Liver (tissue), 3 donors: ENCODE data around the gene ROPN1B.
"Not testable (repeated sequence)": the region's sequence is repeated elsewhere in the genome, so short reads cannot be mapped to it uniquely, and the experiment has no call there.

Experiments used
- EGR1 ChIP-seq, 2 donors: IDR thresholded peaks; 2 replicates each; pipeline ENCODE4 v1.6.1; 2016 to 2018; ENCODE audit warnings: antibody characterized with exemption in 2 of 2, low read depth in 2 of 2
- FOXA1 ChIP-seq: IDR thresholded peaks from 2 replicates; pipeline ENCODE4 v1.6.1; 2016; ENCODE audit warnings: antibody characterized with exemption
- GABPA ChIP-seq, 2 donors: IDR thresholded peaks in 1 of 2; conservative IDR thresholded peaks in 1 of 2; 2 replicates each; pipeline ENCODE4 v1.6.1; 2016; ENCODE audit warnings: antibody characterized with exemption in 2 of 2, mild to moderate bottlenecking in 1 of 2, moderate library complexity in 1 of 2
- JUND ChIP-seq, 2 donors: IDR thresholded peaks; 2 replicates each; pipeline ENCODE4 v1.6.1; 2016; ENCODE audit warnings: antibody characterized with exemption in 2 of 2
- MAX ChIP-seq: IDR thresholded peaks from 2 replicates; pipeline ENCODE4 v1.6.1; 2016; ENCODE audit warnings: antibody characterized with exemption
- RAD21 ChIP-seq, 2 donors: IDR thresholded peaks; 2 replicates each; pipeline ENCODE4 v1.6.1; 2016; ENCODE audit warnings: antibody characterized with exemption in 2 of 2, mild to moderate bottlenecking in 2 of 2
- TAF1 ChIP-seq: conservative IDR thresholded peaks from 2 replicates; pipeline ENCODE4 v1.6.1; 2016; ENCODE audit warnings: antibody characterized with exemption, mild to moderate bottlenecking
- YY1 ChIP-seq: IDR thresholded peaks from 2 replicates; pipeline ENCODE4 v1.6.1; 2016; ENCODE audit warnings: antibody characterized with exemption, mild to moderate bottlenecking
- ZBTB33 ChIP-seq: IDR thresholded peaks from 2 replicates; pipeline ENCODE4 v1.6.1; 2016; ENCODE audit warnings: antibody characterized with exemption
- TF ChIP-seq, protein P1 (sequence below): fragments of 150-350 bp; IDR thresholded peaks from 2 replicates; pipeline ENCODE4 v1.5.1; 2017; ENCODE audit warnings: improper control_type of control experiment, low read depth, low read length; ENCODE audit not compliant: missing input control
- TF ChIP-seq, protein P2 (sequence below): IDR thresholded peaks from 2 replicates; pipeline ENCODE4 v1.6.1; 2016; ENCODE audit warnings: antibody characterized with exemption, mild to moderate bottlenecking
- donor health status: healthy.
- donor health status: healthy.

DNA sequence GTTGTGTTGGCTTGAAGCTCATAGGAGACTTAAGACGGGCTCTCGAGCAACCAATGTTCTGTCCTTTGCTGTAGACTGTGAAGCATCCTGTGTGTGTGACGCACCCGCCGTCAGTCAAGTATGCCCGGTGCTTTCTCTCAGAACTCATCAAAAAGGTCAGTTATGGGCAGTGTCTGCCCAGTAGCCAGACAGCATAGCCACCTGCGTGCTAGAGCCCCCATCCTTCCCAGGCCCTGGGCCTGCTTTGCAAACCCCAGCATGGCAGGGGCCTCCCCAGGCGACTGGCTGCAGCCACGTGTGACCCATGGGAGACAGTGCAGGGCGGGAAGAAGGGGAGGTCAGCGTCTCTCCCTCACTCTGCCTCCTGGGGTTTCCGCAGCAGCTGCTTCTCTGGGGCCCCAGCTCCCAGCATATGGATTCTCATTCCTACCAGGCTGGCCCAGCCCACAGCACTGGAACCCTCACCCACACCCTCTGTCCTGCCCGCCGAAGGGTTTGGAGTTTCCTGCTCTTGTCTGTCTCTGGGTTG, 48.2 kb upstream of the ROPN1B start:
- TF ChIP-seq ZBTB33; YY1; RAD21 (IDR thresholded peaks at IDR 0.05); EGR1 (IDR thresholded peaks at IDR 0.05; ENCODE audit: low read depth in 2 of 2); MAX; FOXA1; JUND (IDR thresholded peaks at IDR 0.05); TAF1; GABPA (IDR thresholded peaks at IDR 0.05 in 1 of 2, conservative IDR thresholded peaks at IDR 0.05 in 1 of 2): not testable (repeated sequence)
- TF ChIP-seq, protein P1, sequence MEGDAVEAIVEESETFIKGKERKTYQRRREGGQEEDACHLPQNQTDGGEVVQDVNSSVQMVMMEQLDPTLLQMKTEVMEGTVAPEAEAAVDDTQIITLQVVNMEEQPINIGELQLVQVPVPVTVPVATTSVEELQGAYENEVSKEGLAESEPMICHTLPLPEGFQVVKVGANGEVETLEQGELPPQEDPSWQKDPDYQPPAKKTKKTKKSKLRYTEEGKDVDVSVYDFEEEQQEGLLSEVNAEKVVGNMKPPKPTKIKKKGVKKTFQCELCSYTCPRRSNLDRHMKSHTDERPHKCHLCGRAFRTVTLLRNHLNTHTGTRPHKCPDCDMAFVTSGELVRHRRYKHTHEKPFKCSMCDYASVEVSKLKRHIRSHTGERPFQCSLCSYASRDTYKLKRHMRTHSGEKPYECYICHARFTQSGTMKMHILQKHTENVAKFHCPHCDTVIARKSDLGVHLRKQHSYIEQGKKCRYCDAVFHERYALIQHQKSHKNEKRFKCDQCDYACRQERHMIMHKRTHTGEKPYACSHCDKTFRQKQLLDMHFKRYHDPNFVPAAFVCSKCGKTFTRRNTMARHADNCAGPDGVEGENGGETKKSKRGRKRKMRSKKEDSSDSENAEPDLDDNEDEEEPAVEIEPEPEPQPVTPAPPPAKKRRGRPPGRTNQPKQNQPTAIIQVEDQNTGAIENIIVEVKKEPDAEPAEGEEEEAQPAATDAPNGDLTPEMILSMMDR: not testable (repeated sequence)
- TF ChIP-seq, protein P2, sequence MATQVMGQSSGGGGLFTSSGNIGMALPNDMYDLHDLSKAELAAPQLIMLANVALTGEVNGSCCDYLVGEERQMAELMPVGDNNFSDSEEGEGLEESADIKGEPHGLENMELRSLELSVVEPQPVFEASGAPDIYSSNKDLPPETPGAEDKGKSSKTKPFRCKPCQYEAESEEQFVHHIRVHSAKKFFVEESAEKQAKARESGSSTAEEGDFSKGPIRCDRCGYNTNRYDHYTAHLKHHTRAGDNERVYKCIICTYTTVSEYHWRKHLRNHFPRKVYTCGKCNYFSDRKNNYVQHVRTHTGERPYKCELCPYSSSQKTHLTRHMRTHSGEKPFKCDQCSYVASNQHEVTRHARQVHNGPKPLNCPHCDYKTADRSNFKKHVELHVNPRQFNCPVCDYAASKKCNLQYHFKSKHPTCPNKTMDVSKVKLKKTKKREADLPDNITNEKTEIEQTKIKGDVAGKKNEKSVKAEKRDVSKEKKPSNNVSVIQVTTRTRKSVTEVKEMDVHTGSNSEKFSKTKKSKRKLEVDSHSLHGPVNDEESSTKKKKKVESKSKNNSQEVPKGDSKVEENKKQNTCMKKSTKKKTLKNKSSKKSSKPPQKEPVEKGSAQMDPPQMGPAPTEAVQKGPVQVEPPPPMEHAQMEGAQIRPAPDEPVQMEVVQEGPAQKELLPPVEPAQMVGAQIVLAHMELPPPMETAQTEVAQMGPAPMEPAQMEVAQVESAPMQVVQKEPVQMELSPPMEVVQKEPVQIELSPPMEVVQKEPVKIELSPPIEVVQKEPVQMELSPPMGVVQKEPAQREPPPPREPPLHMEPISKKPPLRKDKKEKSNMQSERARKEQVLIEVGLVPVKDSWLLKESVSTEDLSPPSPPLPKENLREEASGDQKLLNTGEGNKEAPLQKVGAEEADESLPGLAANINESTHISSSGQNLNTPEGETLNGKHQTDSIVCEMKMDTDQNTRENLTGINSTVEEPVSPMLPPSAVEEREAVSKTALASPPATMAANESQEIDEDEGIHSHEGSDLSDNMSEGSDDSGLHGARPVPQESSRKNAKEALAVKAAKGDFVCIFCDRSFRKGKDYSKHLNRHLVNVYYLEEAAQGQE: not testable (repeated sequence)
